ENCODE results near the gene NCS1. TPM values are rescaled to one million over a fixed set of nuclear protein-coding genes. Genes with fewer than 3 reads are reported as not detected.

Gene NCS1
- total RNA-seq, 1 experiment from 2014 or later = 68.7 TPM

GRCh38 chr9:130140706-130141105, 31.5 kb upstream of the NCS1 start:
- Histone ChIP-seq H3K4me1 (ENCODE audit: control insufficient read depth in 1 of 2, insufficient read depth in 2 of 2, low read length in 2 of 2) (peaks cover 0 to 17% of the 10 kb centered on the region in 2 experiments; a peak in 2 of 4 replicates), H3K4me3 (replicated peaks in 1 of 2; ENCODE audit: low read depth in 1 of 2, low read length in 2 of 2) (no peak overlapping the region), H3K9me3 (ENCODE audit: control insufficient read depth in 1 of 2, insufficient read depth in 1 of 2, low read depth in 1 of 2, low read length in 2 of 2) (no peaks in the 10 kb centered on the region), H3K9me2 (ENCODE audit: insufficient read depth) (no peaks in the 10 kb centered on the region), H3K27me3 (ENCODE audit: insufficient read depth, low read length) (peaks cover 24% of the 10 kb centered on the region), H4K20me1 (ENCODE audit: insufficient read depth) (no peaks in the 10 kb centered on the region), H2AFZ (ENCODE audit: low read depth, low read length, poor library complexity, severe bottlenecking) (no peak overlapping the region), H3K4me2 (ENCODE audit: low read length) (no peak overlapping the region), H3K27ac (ENCODE audit: low read depth, low read length) (no peak overlapping the region), H3K9ac (ENCODE audit: low read length) (no peak overlapping the region), H3K36me3 (ENCODE audit: control insufficient read depth in 1 of 2, insufficient read depth in 2 of 2, low read length in 2 of 2) (no peaks in the 10 kb centered on the region), H3K79me2 (ENCODE audit: insufficient read depth, low read length) (no peaks in the 10 kb centered on the region)
- DNase-seq (ENCODE audit: low read depth, low spot score) = no peak
- ChIA-PET POLR2A (no interaction called here), RAD21 (ENCODE audit: low non-redundant PET in 1 of 2, low total read pairs in 2 of 2, uncharacterized antibody in 2 of 2, unreplicated experiment in 2 of 2) (no interaction called here), CTCF (no interaction called here)
- TF ChIP-seq POLR2A (IDR thresholded peaks at IDR 0.05; ENCODE audit: borderline replicate concordance, extremely low read depth, insufficient read depth, insufficient read length) (no peak), EZH2phosphoT487 (IDR thresholded peaks at IDR 0.05; ENCODE audit: borderline replicate concordance) (no peak), TCF7L2 (IDR thresholded peaks at IDR 0.05; ENCODE audit: borderline replicate concordance, extremely low read depth, insufficient read depth, insufficient read length) (no peak), SP1 (IDR thresholded peaks at IDR 0.05; ENCODE audit: low read depth) (no peak), ATF3 (IDR thresholded peaks at IDR 0.05) (no peak), ZBTB33 (IDR thresholded peaks at IDR 0.05; ENCODE audit: extremely low read depth, insufficient replicate concordance, low read length) (no peak), POLR2AphosphoS5 (IDR thresholded peaks at IDR 0.05; ENCODE audit: low read depth, low read length) (no peak), FOSL1 (IDR thresholded peaks at IDR 0.05; ENCODE audit: low read depth) (no peak)
- no TSS peak for BruUV-seq (replicated peaks)
- intact Hi-C loops (cut with micrococcal nuclease) = no loop called here
- ATAC-seq = no peak

DNA sequence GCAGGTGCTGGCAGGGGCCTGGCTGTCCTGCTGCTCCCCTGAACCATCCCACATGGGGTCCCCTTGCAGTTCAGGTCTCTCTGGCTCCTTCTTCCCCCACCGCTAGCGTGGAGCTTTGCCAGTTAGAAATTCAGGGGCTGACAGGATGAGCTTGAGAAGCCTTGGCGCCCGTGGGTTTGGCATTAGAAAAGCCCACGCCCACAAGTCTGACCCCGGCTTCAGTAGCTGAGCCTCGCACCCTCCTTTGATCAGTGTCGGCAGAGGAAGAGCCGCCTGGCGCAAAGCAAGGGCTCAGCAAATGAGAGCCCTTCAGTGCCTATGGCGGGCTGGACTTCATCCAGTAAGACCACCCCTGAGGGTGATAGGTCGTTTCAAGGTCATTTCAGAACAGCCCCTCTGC, 30.1 kb upstream of the NCS1 start:
- DNase-seq (ENCODE audit: low read depth, low spot score) (no peak), ATAC-seq (no peak)
- Histone ChIP-seq H3K27me3 (ENCODE audit: insufficient read depth, low read length) (peaks cover 32% of the 10 kb centered on the region), H4K20me1 (ENCODE audit: insufficient read depth) (no peaks in the 10 kb centered on the region), H3K79me2 (ENCODE audit: insufficient read depth, low read length) (no peaks in the 10 kb centered on the region), H3K4me3 (replicated peaks in 1 of 2; ENCODE audit: low read depth in 1 of 2, low read length in 2 of 2) (no peak overlapping the region), H2AFZ (ENCODE audit: low read depth, low read length, poor library complexity, severe bottlenecking) (no peak overlapping the region), H3K9ac (ENCODE audit: low read length) (no peak overlapping the region), H3K4me1 (ENCODE audit: control insufficient read depth in 1 of 2, insufficient read depth in 2 of 2, low read length in 2 of 2) (peaks cover 0 to 17% of the 10 kb centered on the region in 2 experiments; a peak in 2 of 4 replicates), H3K4me2 (ENCODE audit: low read length) (no peak overlapping the region), H3K36me3 (ENCODE audit: control insufficient read depth in 1 of 2, insufficient read depth in 2 of 2, low read length in 2 of 2) (no peaks in the 10 kb centered on the region), H3K27ac (ENCODE audit: low read depth, low read length) (no peak overlapping the region), H3K9me2 (ENCODE audit: insufficient read depth) (no peaks in the 10 kb centered on the region), H3K9me3 (ENCODE audit: control insufficient read depth in 1 of 2, insufficient read depth in 1 of 2, low read depth in 1 of 2, low read length in 2 of 2) (no peaks in the 10 kb centered on the region)
- no TSS peak for BruUV-seq (replicated peaks)
- TF ChIP-seq EZH2phosphoT487 (IDR thresholded peaks at IDR 0.05; ENCODE audit: borderline replicate concordance) = no peak
- no peak for TF ChIP-seq SRF (IDR thresholded peaks at IDR 0.05; ENCODE audit: low read depth)
- no peak for TF ChIP-seq CEBPB (IDR thresholded peaks at IDR 0.05; ENCODE audit: low read depth)
- TF ChIP-seq ZFX (IDR thresholded peaks at IDR 0.05) = no peak
- TF ChIP-seq FOSL1 (IDR thresholded peaks at IDR 0.05; ENCODE audit: low read depth) = no peak
- no peak for TF ChIP-seq REST (IDR thresholded peaks at IDR 0.05; ENCODE audit: low read depth)
- intact Hi-C loops (cut with micrococcal nuclease) = no loop called here
- ChIA-PET CTCF (no interaction called here), POLR2A (no interaction called here), RAD21 (ENCODE audit: low non-redundant PET in 1 of 2, low total read pairs in 2 of 2, uncharacterized antibody in 2 of 2, unreplicated experiment in 2 of 2) (no interaction called here)
